Testis (tissue), 3 donors: ENCODE results near the gene COL6A1. TPM values are rescaled to one million over a fixed set of nuclear protein-coding genes. Genes with fewer than 3 reads are reported as not detected.
A peak's percentile ranks its signal among the peaks of the same experiment; 100 is the strongest.

Source experiments
- DNase-seq: peaks from one replicate; pipeline ENCODE4 v3.0.0-alpha.2; 2019
- H3K27ac ChIP-seq, 2 donors: fragments of 200-600 bp; sonication (generic); one replicate each; pipeline ENCODE4 v1.5.1; 2019
- H3K27me3 ChIP-seq: fragments of 200-600 bp; sonication (generic); one replicate; pipeline ENCODE4 v1.5.1; 2019
- H3K36me3 ChIP-seq: fragments of 200-600 bp; sonication (generic); one replicate; pipeline ENCODE4 v1.5.1; 2017; ENCODE audit warnings: low read depth; ENCODE audit errors: missing control alignments
- H3K4me1 ChIP-seq: fragments of 200-600 bp; sonication (generic); one replicate; pipeline ENCODE4 v1.5.1; 2019
- H3K4me3 ChIP-seq, 2 donors: fragments of 200-600 bp; sonication (generic); one replicate each; pipeline ENCODE4 v1.5.1; 2017 to 2019
- H3K9me3 ChIP-seq: fragments of 200-600 bp; sonication (generic); one replicate; pipeline ENCODE4 v1.5.1; 2017
- CTCF ChIP-seq, 3 experiments: fragments of 450-650 bp in 2 of 3; fragments of 200-600 bp in 1 of 3; sonication (generic) in 1 of 3; IDR thresholded peaks; one replicate each; pipeline ENCODE4 v1.5.1; 2016 to 2019; ENCODE audit warnings: antibody characterized with exemption in 3 of 3, mild to moderate bottlenecking in 2 of 3, moderate library complexity in 1 of 3
- POLR2A ChIP-seq: fragments of 450-650 bp; IDR thresholded peaks from one replicate; pipeline ENCODE4 v1.6.1; 2017; ENCODE audit warnings: antibody characterized with exemption, mild to moderate bottlenecking, moderate library complexity
- WGBS, 2 donors: methylation state at CpG; one replicate each; pipeline ENCODE4 v1.1.5; 2018; 5-methylcytosine and 5-hydroxymethylcytosine counted together
- intact Hi-C: fragments of 100-400 bp; cut with DNase I; formaldehyde crosslinking; loops from one replicate; pipeline ENCODE4 v1.15.1; 2023; ENCODE audit warnings: low total_unique reads
- polyA plus RNA-seq: library from polyadenylated mRNA; stranded (reverse); fragments of 350-450 nt; fragmentation: Illumina TruSeq; extraction: RNeasy Lipid Tissue Mini Kit (QIAGEN cat#74804); gene quantifications from one replicate; pipeline ENCODE4 v1.2.3, GENCODE V29; 2014; ENCODE audit warnings: low read depth, low replicate concordance; ENCODE audit not compliant: insufficient read depth
- total RNA-seq, 2 donors: library from RNA; depleted of rRNA; stranded (reverse); fragments of >200 nt; gene quantifications; one replicate each; pipeline ENCODE4 v1.2.3, GENCODE V29; 2016

The COL6A1 gene
- total and polyA plus RNA-seq, 3 donors from 2014 or later, result 166 to 197 (median 178) TPM

- intact Hi-C loops, result no loop called here
- H3K4me1 ChIP-seq, result no peaks in the 10 kb centered on the region
- no peak for TF ChIP-seq POLR2A
- TF ChIP-seq CTCF (IDR thresholded peaks at IDR 0.05), result no peak
- no peaks in the 10 kb centered on the region for H3K27me3 ChIP-seq
- H3K9me3 ChIP-seq, result no peaks in the 10 kb centered on the region
- peak overlapping the region in 1 of 2 donors; percentile 11 for H3K27ac ChIP-seq
- no peaks in the 10 kb centered on the region for H3K36me3 ChIP-seq
- WGBS, 2 donors, result 73 to 78% methylated on average over 10 to 21 of the region's 21 CpGs
- DNase-seq, result no peak
- no peak overlapping the region for H3K4me3 ChIP-seq
These were observed 18.1 kb downstream of the COL6A1 start for GRCh38 chr21:45999581-46000181.

GRCh38 chr21:46000182-46000730, 18.7 kb downstream of the COL6A1 start:
- Histone ChIP-seq H3K4me1 (no peaks in the 10 kb centered on the region), H3K27ac (peak overlapping the region in 1 of 2 donors; percentile 11), H3K4me3 (no peak overlapping the region), H3K9me3 (no peaks in the 10 kb centered on the region), H3K36me3 (no peaks in the 10 kb centered on the region), H3K27me3 (no peaks in the 10 kb centered on the region)
- 76 to 90% methylated on average over 5 to 25 of the region's 27 CpGs for WGBS, 2 donors
- TF ChIP-seq CTCF (IDR thresholded peaks at IDR 0.05) (no peak), POLR2A (no peak)
- peak; percentile 12 for DNase-seq
- intact Hi-C loops, result no loop called here

GRCh38 chr21:46000731-46001641, 19.4 kb downstream of the COL6A1 start:
- 69% methylated on average over 44 of the region's 44 CpGs; no CpG with 5 or more reads in 1 of the 2 donors for WGBS, 2 donors
- Histone ChIP-seq H3K9me3 (no peaks in the 10 kb centered on the region), H3K27ac (no peak overlapping the region), H3K4me1 (no peaks in the 10 kb centered on the region), H3K27me3 (no peaks in the 10 kb centered on the region), H3K4me3 (no peak overlapping the region), H3K36me3 (no peaks in the 10 kb centered on the region)
- DNase-seq, result peak; percentile 26
- intact Hi-C loops, result no loop called here
- TF ChIP-seq POLR2A (no peak), CTCF (IDR thresholded peaks at IDR 0.05) (no peak)

GRCh38 chr21:46001821-46002681, 20.5 kb downstream of the COL6A1 start:
- no peaks in the 10 kb centered on the region for H3K36me3 ChIP-seq
- H3K27me3 ChIP-seq, result no peaks in the 10 kb centered on the region
- TF ChIP-seq POLR2A (no peak), CTCF (IDR thresholded peaks at IDR 0.05) (no peak)
- no peaks in the 10 kb centered on the region for H3K9me3 ChIP-seq
- no peaks in the 10 kb centered on the region for H3K4me1 ChIP-seq
- intact Hi-C loops, result no loop called here
- WGBS, 2 donors, result 80 to 90% methylated on average over 6 to 40 of the region's 51 CpGs
- no peak overlapping the region for H3K27ac ChIP-seq
- DNase-seq, result peak; percentile 13
- H3K4me3 ChIP-seq, result no peak overlapping the region
